ENCODE measurements around the gene TNK1.
"Not testable (repeated sequence)": the region's sequence is repeated elsewhere in the genome, so short reads cannot be mapped to it uniquely, and the experiment has no call there.

The TNK1 gene

GRCh38 chr17:7367918-7368598 is 12.8 kb upstream of the TNK1 start:
- DNase-seq (ENCODE audit: low read depth, low spot score), result no peak
- TF ChIP-seq CTCF (IDR thresholded peaks at IDR 0.05; ENCODE audit: low read depth, low read length), result no peak
- H3K4me3 ChIP-seq (ENCODE audit: low read depth, low read length), result no peak overlapping the region
- in situ Hi-C loops (cut with HindIII; ENCODE audit: low sequenced_read_pairs), result no loop called here

- DNase-seq (ENCODE audit: low read depth, low spot score); H3K4me3 ChIP-seq (ENCODE audit: low read depth, low read length); in situ Hi-C loops (cut with HindIII; ENCODE audit: low sequenced_read_pairs): not testable (repeated sequence)
Measured at GRCh38 chr17:7368599-7368994, 12.3 kb upstream of the TNK1 start.

GRCh38 chr17:7369825-7370224 is 11.1 kb upstream of the TNK1 start:
- in situ Hi-C loops (cut with HindIII; ENCODE audit: low sequenced_read_pairs), result no loop called here
- no peak overlapping the region for H3K4me3 ChIP-seq (ENCODE audit: low read depth, low read length)
- DNase-seq (ENCODE audit: low read depth, low spot score), result no peak
- TF ChIP-seq CTCF (IDR thresholded peaks at IDR 0.05; ENCODE audit: low read depth, low read length), result no peak

GRCh38 chr17:7370853-7371252 is 10.0 kb upstream of the TNK1 start:
- H3K4me3 ChIP-seq (ENCODE audit: low read depth, low read length), result no peak overlapping the region
- no peak for DNase-seq (ENCODE audit: low read depth, low spot score)
- in situ Hi-C loops (cut with HindIII; ENCODE audit: low sequenced_read_pairs), result no loop called here
- TF ChIP-seq CTCF (IDR thresholded peaks at IDR 0.05; ENCODE audit: low read depth, low read length), result no peak

- TF ChIP-seq CTCF (IDR thresholded peaks at IDR 0.05; ENCODE audit: low read depth, low read length), result no peak
- H3K4me3 ChIP-seq (ENCODE audit: low read depth, low read length), result no peak overlapping the region
- DNase-seq (ENCODE audit: low read depth, low spot score), result no peak
- in situ Hi-C loops (cut with HindIII; ENCODE audit: low sequenced_read_pairs), result no loop called here
Measured at GRCh38 chr17:7374353-7374752, 6.5 kb upstream of the TNK1 start.

GRCh38 chr17:7379134-7379533 is 1.8 kb upstream of the TNK1 start:
- TF ChIP-seq CTCF (IDR thresholded peaks at IDR 0.05; ENCODE audit: low read depth, low read length), result no peak
- in situ Hi-C loops (cut with HindIII; ENCODE audit: low sequenced_read_pairs), result no loop called here
- DNase-seq (ENCODE audit: low read depth, low spot score), result no peak
- H3K4me3 ChIP-seq (ENCODE audit: low read depth, low read length), result no peak overlapping the region

- in situ Hi-C loops (cut with HindIII; ENCODE audit: low sequenced_read_pairs), result no loop called here
- TF ChIP-seq CTCF (IDR thresholded peaks at IDR 0.05; ENCODE audit: low read depth, low read length), result no peak
- no peak for DNase-seq (ENCODE audit: low read depth, low spot score)
- H3K4me3 ChIP-seq (ENCODE audit: low read depth, low read length), result no peak overlapping the region
Measured at GRCh38 chr17:7380321-7380720, 568 bp upstream of the TNK1 start.
